Measurements from ENCODE around the gene NFE2L3.

NFE2L3 gene

GRCh38 chr7:26201247-26202018 lies 49.4 kb downstream of the NFE2L3 start, which contains the start of gene CBX3:
Gene CBX3, plus strand, starts transcription at chr7:26201745. Its CDS starts 1,254 bp downstream, at chr7:26202999.
- DNase-seq: peak; percentile 79 to 82

DNA sequence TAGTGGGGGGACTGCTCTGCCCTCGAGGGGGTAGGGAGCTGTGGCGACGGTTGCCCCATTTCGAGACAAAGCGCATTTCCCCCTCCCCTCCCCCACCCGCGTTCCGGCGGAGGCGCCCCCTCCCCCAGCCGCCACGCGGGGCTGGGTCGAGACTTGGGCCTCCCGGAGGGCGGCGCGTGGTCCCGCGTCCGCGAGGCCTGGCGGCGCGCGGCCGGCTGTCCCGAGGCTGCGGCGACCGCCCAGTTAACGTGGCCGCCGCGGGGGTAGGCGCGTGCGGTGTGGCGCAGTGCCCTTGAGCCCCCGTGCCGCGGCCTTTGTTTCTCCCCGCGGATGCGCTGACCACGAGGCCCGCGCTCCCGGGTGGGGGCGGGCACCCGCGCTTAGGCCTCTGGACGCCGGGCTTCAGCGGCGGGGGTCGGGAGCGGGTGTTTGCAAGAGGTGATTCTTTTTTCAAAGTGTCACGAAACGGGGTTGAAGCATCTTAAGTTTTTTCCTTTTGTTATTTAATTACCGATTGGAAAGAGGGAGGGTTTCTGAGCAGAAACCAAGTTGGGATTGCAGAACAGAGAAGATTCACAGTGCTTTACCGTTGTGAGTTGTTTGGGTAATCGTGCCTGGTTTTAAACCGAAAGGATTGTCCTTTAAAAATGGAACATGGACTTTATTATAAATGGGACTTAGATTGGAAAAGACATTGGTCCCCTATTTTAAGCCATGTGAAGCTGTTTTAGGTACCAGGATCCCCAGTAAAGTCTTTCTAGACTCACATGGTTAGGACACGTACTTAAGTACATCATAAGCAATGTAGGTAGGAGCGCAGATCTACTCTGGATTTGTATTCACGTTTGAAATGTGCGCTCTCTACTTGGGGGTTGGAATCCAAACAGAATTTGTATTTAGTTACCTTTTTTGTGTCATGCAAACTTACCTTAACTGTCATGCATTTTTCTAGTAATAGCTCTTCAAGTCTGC lies 50.3 kb downstream of the NFE2L3 start:
- peak; percentile 62 to 70 for DNase-seq

DNA sequence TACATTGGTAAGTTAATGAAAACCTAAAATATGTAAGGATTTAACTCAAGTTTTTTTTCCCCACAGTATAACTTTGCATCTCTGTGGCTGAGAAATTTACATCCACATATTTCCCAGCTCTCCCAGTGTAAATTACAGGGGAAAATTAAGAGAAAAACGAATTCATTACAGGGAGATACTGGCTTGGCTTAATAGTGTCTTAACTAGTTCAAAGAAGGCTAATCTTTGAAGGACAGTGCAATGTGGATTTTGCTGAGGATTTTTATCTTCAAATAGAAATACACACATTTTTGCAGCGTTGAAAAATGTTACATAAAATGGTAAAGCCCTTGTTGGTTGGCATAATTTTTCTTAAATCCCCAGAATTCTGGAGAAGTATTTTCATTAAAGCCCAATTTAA lies 51.0 kb downstream of the NFE2L3 start:
- DNase-seq: no peak

- no peak for DNase-seq
Observed at GRCh38 chr7:26208040-26208439, 56.0 kb downstream of the NFE2L3 start.

GRCh38 chr7:26212921-26213718 lies 61.1 kb downstream of the NFE2L3 start:
- DNase-seq: no peak

- DNase-seq: no peak
Observed at GRCh38 chr7:26213807-26214515, 62.0 kb downstream of the NFE2L3 start.

- DNase-seq: no peak
Observed at GRCh38 chr7:26216049-26216448, 64.1 kb downstream of the NFE2L3 start.

DNA sequence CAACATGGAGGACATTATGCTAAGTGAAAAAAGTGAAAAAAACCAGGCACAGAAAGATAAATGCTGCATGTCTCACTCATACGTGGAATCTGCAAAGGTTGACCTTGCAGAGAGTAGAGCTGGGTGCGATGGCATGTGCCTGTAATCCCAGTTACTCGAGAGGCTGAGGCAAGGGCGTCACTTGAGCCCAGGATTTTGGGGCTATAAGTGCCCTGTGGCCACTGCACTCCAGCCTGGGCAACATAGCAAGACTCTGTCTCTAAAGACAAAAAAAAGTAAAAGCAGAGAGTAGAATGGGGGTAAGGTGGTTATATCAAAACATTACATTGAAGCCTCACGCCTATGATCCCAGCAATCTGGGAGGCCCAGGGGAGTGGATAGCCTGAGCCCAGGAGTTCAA lies 72.4 kb downstream of the NFE2L3 start:
- no peak for DNase-seq

DNA sequence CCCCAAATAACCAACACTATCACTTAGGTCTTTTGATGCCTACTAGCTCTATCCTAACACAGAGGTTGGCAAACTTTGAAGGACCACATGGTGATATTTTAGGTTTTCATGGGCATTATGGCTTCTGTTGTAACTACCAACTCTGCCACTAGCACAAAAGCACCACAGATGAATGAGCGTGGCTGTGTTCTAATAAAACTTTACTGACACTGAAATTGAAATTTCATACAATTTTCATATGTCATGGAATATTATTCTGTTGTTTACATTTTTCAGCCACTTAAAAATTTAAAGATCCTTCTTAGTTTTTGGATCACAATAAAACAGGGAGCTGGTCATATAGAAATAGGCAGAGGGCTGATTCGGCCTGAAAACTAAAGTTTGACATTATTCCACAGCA lies 76.0 kb downstream of the NFE2L3 start:
- no peak for DNase-seq

- no peak for DNase-seq
Observed at GRCh38 chr7:26233902-26234511, 82.0 kb downstream of the NFE2L3 start.

All from stimulated activated CD4-positive, alpha-beta T cell treated with anti-CD3 and anti-CD28 coated beads, Interleukin-4, amount 100 ng/mL, for 4 hours (primary cell).